CD14-positive monocyte (primary cell): ENCODE data around the gene CAST. TPM values are rescaled to one million over a fixed set of nuclear protein-coding genes. Genes with fewer than 3 reads are reported as not detected.

ENCODE experiments used
- DNase-seq, 3 donors: peaks; one replicate each; pipeline ENCODE4 v3.0.0-alpha.2; 2011 to 2022
- H2AFZ ChIP-seq: 2 replicates; pipeline ENCODE4 v1.6.0; 2012; ENCODE audit warnings: mild to moderate bottlenecking, low read depth, low read length, inconsistent platforms; ENCODE audit not compliant: insufficient read depth, poor library complexity, severe bottlenecking
- H3K27ac ChIP-seq, 2 donors: 1 replicate in 1 of 2; 2 replicates in 1 of 2; pipeline ENCODE4 v1.5.1; 2012 to 2013; ENCODE audit warnings: low read length in 2 of 2, control low read depth in 1 of 2, inconsistent platforms in 1 of 2, low read depth in 1 of 2, mild to moderate bottlenecking in 1 of 2
- H3K27me3 ChIP-seq, 2 donors: one replicate each; pipeline versions ENCODE4 v1.6.0 to v1.6.1; 2011 to 2013; ENCODE audit warnings: low read length in 2 of 2; ENCODE audit not compliant: control insufficient read depth in 2 of 2, insufficient read depth in 2 of 2
- H3K36me3 ChIP-seq, 2 donors: replicated peaks in 1 of 2; 1 replicate in 1 of 2; 2 replicates in 1 of 2; pipeline versions ENCODE4 v1.5.1 to v1.6.1; 2012 to 2013; ENCODE audit warnings: low read length in 2 of 2, control low read depth in 1 of 2, inconsistent platforms in 1 of 2, mild to moderate bottlenecking in 1 of 2; ENCODE audit not compliant: insufficient read depth in 2 of 2, control insufficient read depth in 1 of 2
- H3K4me1 ChIP-seq, 2 donors: 1 replicate in 1 of 2; 2 replicates in 1 of 2; pipeline versions ENCODE4 v1.5.1 to v1.6.1; 2012 to 2013; ENCODE audit warnings: low read length in 2 of 2, control low read depth in 1 of 2, inconsistent platforms in 1 of 2, mild to moderate bottlenecking in 1 of 2, moderate library complexity in 1 of 2; ENCODE audit not compliant: insufficient read depth in 2 of 2, control insufficient read depth in 1 of 2
- H3K4me2 ChIP-seq: replicated peaks from 2 replicates; pipeline ENCODE3; 2012; ENCODE audit warnings: low read length, moderate library complexity, mild to moderate bottlenecking; ENCODE audit not compliant: poor library complexity, severe bottlenecking; ENCODE audit errors: extremely low read depth
- H3K4me3 ChIP-seq, 3 experiments: fragments of 200-600 bp in 1 of 3; sonication (generic) in 1 of 3; replicated peaks in 1 of 3; 1 replicate in 2 of 3; 2 replicates in 1 of 3; pipeline ENCODE4 v1.5.1; 2011 to 2013; ENCODE audit warnings: low read length in 3 of 3, mild to moderate bottlenecking in 3 of 3, control low read depth in 2 of 3, low read depth in 2 of 3, inconsistent platforms in 1 of 3, moderate library complexity in 1 of 3
- H3K79me2 ChIP-seq: 2 replicates; pipeline ENCODE4 v1.6.0; 2012; ENCODE audit warnings: mild to moderate bottlenecking, control low read depth, inconsistent platforms, low read length, moderate library complexity; ENCODE audit not compliant: insufficient read depth
- H3K9ac ChIP-seq: 2 replicates; pipeline ENCODE4 v1.6.0; 2017; ENCODE audit warnings: low read length, mild to moderate bottlenecking; ENCODE audit not compliant: insufficient read depth, poor library complexity, severe bottlenecking
- H3K9me3 ChIP-seq, 2 donors: replicated peaks in 1 of 2; 1 replicate in 1 of 2; 2 replicates in 1 of 2; pipeline versions ENCODE4 v1.5.1 to v1.6.1; 2012 to 2013; ENCODE audit warnings: low read length in 2 of 2, control low read depth in 1 of 2; ENCODE audit not compliant: control insufficient read depth in 1 of 2, insufficient read depth in 1 of 2
- H4K20me1 ChIP-seq: 2 replicates; pipeline ENCODE4 v1.6.0; 2012; ENCODE audit warnings: mild to moderate bottlenecking, low read length, control low read depth, moderate library complexity; ENCODE audit not compliant: insufficient read depth
- H3K27ac Mint-ChIP-seq, 7 donors: one replicate each; pipeline ENCODE4 v1.8.0; 2020; ENCODE audit warnings: mild to moderate bottlenecking in 7 of 7, mixed read lengths in 7 of 7, moderate library complexity in 6 of 7, inconsistent platforms in 2 of 7
- H3K27me3 Mint-ChIP-seq, 3 donors: one replicate each; pipeline ENCODE4 v1.8.0; 2021 to 2022; ENCODE audit warnings: low read depth in 3 of 3, mild to moderate bottlenecking in 3 of 3, mixed read lengths in 3 of 3, moderate library complexity in 3 of 3, inconsistent platforms in 1 of 3
- H3K36me3 Mint-ChIP-seq, 2 donors: one replicate each; pipeline ENCODE4 v1.8.0; 2020; ENCODE audit warnings: mixed read lengths in 2 of 2, inconsistent platforms in 1 of 2, mild to moderate bottlenecking in 1 of 2
- H3K4me1 Mint-ChIP-seq: one replicate; pipeline ENCODE4 v1.8.0; 2020; ENCODE audit warnings: mild to moderate bottlenecking, mixed read lengths
- H3K4me3 Mint-ChIP-seq, 2 donors: one replicate each; pipeline ENCODE4 v1.8.0; 2020; ENCODE audit warnings: mild to moderate bottlenecking in 2 of 2, mixed read lengths in 2 of 2, moderate library complexity in 1 of 2
- H3K9me3 Mint-ChIP-seq, 7 donors: one replicate each; pipeline ENCODE4 v1.8.0; 2020 to 2022; ENCODE audit warnings: mixed read lengths in 7 of 7, mild to moderate bottlenecking in 6 of 7, moderate library complexity in 6 of 7, inconsistent platforms in 2 of 7
- CTCF ChIP-seq: fragments of 200-600 bp; IDR thresholded peaks from one replicate; pipeline ENCODE4 v1.8.0; 2022; ENCODE audit warnings: antibody characterized with exemption, mild to moderate bottlenecking
- WGBS: methylation state at CpG from one replicate; pipeline ENCODE4 v1.1.5; 2013; ENCODE audit warnings: missing lambda C conversion rate; ENCODE audit not compliant: insufficient coverage; 5-methylcytosine and 5-hydroxymethylcytosine counted together
- intact Hi-C, 2 donors: fragments of 100-400 bp; cut with micrococcal nuclease; formaldehyde crosslinking; loops; one replicate each; pipeline versions ENCODE4 v1.15.0 to v1.15.1; 2023
- polyA plus RNA-seq, 3 donors: library from polyadenylated mRNA; depleted of rRNA in 1 of 3; unstranded in 2 of 3; stranded (reverse) in 1 of 3; fragments of 300-500 nt in 2 of 3; fragments of >200 nt in 1 of 3; fragmentation: Illumina TruSeq in 2 of 3; gene quantifications; 1 replicate in 2 of 3; 2 replicates in 1 of 3; pipeline ENCODE4 v1.2.3, GENCODE V29; 2012 to 2021

CAST gene
- polyA plus RNA-seq, 3 donors = 49.6 to 125 (median 76.8) TPM

- no peak overlapping the region for H3K4me3 ChIP-seq
- Mint-ChIP-seq H3K9me3 (peaks cover 4 to 9% (median 6%) of the 10 kb centered on the region in 7 donors), H3K27ac (no peak overlapping the region), H3K27me3 (peaks cover 0 to 3% (median 3%) of the 10 kb centered on the region in 3 donors), H3K4me1 (peaks cover 9% of the 10 kb centered on the region), H3K36me3 (peaks cover 0 to 2% of the 10 kb centered on the region in 2 donors), H3K4me3 (no peak overlapping the region)
- no peaks in the 10 kb centered on the region for H4K20me1 ChIP-seq
- H2AFZ ChIP-seq = no peak overlapping the region
- WGBS = 91% methylated on average over 1 of the region's 2 CpGs
- no peaks in the 10 kb centered on the region for H3K4me1 ChIP-seq
- no peaks in the 10 kb centered on the region for H3K27me3 ChIP-seq
- intact Hi-C loops = no loop called here
- no peaks in the 10 kb centered on the region for H3K79me2 ChIP-seq
- no peak for TF ChIP-seq CTCF
- no peak overlapping the region for H3K9ac ChIP-seq
- H3K9me3 ChIP-seq = peaks cover 4 to 5% of the 10 kb centered on the region in 2 donors
- no peaks in the 10 kb centered on the region for H3K36me3 ChIP-seq
- H3K4me2 ChIP-seq = no peak overlapping the region
- no peak overlapping the region for H3K27ac ChIP-seq
- DNase-seq = no peak
Measured at GRCh38 chr5:96625365-96625764, 36.8 kb upstream of the CAST start.

- H3K27ac Mint-ChIP-seq = no peak overlapping the region
- WGBS = no CpG with 5 or more reads among the region's 2 CpGs
- H2AFZ ChIP-seq = no peak overlapping the region
- H3K4me3 Mint-ChIP-seq = no peak overlapping the region
- H3K9me3 Mint-ChIP-seq = peaks cover 0 to under 1% (median 0%) of the 10 kb centered on the region in 7 donors
- H3K79me2 ChIP-seq = no peaks in the 10 kb centered on the region
- no peaks in the 10 kb centered on the region for H3K27me3 ChIP-seq
- H4K20me1 ChIP-seq = no peaks in the 10 kb centered on the region
- TF ChIP-seq CTCF = no peak
- H3K4me3 ChIP-seq = no peak overlapping the region
- H3K4me2 ChIP-seq = no peak overlapping the region
- intact Hi-C loops = no loop called here
- no peaks in the 10 kb centered on the region for H3K4me1 ChIP-seq
- peaks cover 0 to 4% (median 3%) of the 10 kb centered on the region in 3 donors for H3K27me3 Mint-ChIP-seq
- H3K9me3 ChIP-seq = no peaks in the 10 kb centered on the region
- H3K36me3 Mint-ChIP-seq = peaks cover 0 to 2% of the 10 kb centered on the region in 2 donors
- no peak overlapping the region for H3K27ac ChIP-seq
- no peak for DNase-seq
- H3K36me3 ChIP-seq = no peaks in the 10 kb centered on the region
- H3K4me1 Mint-ChIP-seq = peaks cover 4% of the 10 kb centered on the region
- no peak overlapping the region for H3K9ac ChIP-seq
Measured at GRCh38 chr5:96626956-96627355, 35.2 kb upstream of the CAST start.
